T-helper 22 cell (primary cell): ENCODE results near the gene FGD5.

Experiments
- DNase-seq: peaks from one replicate; pipeline ENCODE4 v3.0.0-alpha.2; 2020; ENCODE audit warnings: low read depth

Gene FGD5

DNA sequence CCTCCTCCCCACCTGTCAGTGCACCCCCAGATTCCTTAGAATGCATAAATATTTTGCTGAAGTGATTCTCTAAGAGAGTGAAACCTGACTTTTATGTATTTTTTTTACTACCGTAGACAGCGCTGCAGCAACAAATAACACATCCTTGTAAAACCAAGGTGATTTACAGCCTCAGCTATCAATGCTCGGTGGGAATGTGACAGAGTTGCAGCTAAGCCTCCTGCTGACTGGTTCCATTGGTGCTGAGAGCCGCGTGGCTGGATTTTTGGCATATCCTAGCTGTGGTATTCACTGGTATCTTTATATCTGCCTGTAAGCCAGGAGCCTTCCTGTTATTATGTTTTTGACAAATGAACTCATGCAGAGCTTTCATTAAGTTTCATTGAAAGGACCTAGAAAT, 11.0 kb downstream of the FGD5 start:
- DNase-seq, result no peak

DNA sequence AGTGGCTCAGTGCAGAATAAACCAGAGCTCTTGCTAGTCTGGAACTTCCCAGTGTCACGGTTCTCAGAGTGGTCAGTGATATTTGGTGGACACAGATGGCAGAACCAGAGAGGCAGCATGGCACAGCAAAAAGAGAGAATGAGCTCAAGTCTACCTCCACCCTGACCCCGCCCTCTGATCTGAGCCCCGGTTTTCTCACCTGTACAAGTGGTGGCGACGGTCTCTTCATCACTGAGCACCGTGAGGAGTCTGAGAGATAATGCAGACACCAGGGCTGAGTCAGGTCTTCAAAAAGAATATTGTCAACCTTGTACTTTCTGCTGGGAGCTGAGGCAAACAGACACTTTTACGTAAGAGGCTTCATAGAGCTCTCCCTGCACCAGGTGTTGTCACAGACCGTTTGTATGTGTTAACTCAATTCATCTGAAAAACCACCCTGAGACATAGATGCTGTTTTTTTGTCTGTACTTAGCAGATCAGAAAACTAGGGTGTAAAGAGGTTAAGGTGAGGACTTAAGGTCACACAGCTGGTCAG, 13.2 kb downstream of the FGD5 start:
- DNase-seq, result no peak

DNA sequence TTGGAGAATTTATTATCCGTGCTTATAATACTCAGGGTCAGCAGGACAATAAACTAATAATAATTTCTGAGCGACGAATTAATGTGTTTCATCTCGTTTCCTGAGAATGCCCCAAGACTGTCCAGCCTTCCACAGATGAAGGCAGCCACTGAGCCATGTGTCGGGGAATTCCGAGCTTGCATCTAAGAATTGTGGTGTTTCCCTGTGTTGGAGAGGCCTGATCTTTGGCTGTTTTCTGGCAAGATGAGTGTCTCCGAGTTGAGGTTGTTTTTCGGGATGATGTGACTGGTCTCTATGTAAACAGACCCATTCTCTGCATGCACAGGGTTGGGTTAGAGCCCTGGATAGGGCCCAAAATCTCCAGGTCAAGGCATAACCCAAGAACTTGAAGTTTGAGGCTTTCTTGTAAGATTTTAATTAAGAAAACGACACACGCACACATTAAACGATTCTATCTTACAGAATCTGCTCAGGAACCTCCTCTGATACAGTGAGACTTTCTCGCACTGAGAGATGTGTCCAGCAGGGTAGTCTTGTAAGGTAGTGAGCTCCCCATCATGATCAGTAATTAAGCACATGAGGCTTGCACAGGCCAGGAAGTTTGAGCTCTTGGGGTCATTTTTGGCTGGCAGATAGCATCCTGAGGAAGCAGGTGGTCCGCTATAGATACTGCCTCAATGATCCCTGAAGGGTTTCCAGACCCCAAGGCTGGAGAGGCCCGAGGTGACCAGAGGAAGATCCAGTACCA, 14.4 kb downstream of the FGD5 start:
- DNase-seq, result no peak

DNA sequence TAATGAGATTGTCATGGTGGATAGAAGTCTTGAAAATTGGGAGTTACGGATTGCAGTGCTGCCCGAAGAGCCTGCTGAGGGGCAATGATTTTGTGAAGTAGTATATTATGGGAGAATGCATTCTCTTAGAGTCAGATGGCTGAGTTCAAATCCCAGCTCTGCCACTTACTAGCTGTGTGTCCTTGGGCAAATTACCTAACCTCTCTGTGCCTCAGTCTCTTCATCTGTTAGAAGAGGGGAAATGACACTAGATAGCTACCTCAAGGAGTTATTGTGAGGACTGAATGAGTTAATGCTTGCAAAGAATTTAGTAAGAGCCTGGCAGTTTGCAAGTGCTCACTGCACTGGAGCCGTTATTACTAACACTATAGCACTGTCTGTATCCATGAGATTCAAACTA, 15.4 kb downstream of the FGD5 start:
- no peak for DNase-seq

DNA sequence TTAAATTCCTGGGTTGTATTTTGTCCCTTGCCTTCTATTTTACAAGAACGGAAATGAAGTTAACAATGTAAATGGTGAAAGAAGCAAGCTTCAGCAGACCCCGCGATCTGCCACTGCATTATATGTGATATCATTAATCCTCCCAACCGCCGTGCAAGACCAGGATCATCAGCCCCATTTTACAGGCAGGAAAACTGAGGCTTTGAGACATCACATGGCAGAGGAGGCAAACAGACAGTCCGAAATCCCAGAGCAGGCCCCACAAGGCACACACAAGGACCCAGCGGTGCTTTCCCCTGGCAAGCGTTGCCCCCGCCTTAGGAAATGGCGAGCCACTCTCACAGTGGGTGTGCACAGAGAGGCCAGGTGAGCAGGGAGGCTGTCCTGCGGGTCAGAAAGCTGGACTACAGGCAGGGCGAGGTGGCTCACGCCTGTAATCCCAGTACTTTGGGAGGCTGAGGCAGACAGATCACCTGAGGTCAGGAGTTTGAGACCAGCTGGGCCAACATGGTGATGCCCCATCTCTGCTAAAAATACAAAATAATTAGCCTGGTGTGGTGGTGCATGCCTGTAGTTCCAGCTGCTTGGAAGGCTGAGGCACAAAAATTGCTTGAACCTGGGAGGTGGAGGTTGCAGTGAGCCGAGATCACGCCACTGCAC, 16.2 kb downstream of the FGD5 start:
- no peak for DNase-seq

DNA sequence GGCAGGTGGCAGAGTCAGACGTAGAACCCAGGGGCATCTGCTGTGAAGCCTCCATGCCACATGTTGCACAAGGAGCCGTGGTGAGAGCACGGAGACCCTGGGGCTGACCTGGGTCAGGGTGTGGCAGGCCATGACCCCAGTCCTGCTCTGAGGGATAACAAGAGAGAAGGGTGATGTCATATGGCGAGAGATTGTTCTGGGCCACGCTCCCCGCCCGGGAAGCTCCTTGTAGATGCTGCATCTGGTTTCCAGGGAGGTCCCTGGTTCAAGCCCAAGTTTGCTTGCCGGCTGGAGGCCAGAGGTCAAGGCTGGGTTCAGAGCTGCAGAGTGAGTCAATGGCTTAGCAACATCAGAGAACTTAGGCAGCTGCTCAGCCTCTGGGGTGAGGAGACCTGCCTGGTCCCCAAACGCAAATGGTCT, 17.3 kb downstream of the FGD5 start:
- DNase-seq, result no peak

DNA sequence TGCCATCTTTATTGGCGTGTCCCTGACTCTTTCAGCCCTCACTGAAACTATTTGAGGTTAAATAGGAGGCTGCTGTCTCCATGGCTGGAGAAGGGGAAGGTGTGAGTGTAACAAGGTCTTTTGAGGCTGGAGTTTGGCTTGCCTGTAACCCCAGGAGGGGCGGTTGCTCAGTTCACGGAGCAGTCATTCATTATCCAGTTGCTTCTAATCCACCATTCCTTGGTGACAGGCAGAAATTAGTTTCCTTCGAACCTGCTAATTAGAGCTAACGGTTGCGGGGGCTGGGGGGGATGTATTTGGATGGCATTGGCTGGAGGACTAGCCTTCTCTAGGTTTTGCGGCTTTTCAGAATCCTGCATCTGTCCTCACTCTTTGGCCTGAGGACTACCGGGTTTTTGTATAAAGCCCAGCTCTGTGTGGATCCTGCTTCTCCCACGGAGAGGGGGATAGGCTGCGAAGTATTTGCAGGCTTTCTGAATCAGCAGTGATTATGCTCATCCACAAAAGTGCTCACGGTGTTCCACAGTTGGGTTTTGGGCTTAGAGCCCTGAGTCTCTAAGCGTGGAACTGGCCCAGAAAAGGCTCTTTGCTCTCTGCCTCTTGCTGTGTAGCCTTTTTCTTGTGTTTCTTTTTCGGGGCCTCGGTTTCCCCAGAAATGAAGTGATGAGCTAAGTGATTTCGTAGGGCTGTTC, 18.6 kb downstream of the FGD5 start:
- no peak for DNase-seq

DNA sequence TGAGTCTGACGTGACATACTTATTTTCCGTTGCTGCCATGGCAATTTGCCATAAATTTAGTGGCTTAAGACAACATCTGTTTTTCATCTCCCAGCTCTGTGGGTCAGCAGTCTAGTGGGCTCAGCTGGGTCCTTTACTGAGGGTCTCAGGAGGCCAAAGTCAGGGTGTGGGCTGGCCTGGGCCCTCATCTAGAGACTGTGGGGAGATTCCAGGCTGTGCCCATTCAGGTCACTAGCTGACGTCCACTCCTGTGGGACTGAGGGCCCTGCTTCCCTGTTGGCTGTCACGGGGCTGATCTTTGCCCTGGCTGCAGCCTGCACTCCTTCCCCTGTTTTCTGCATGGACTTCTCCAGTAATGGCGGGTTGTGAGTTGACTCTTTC, 19.1 kb downstream of the FGD5 start:
- no peak for DNase-seq

DNA sequence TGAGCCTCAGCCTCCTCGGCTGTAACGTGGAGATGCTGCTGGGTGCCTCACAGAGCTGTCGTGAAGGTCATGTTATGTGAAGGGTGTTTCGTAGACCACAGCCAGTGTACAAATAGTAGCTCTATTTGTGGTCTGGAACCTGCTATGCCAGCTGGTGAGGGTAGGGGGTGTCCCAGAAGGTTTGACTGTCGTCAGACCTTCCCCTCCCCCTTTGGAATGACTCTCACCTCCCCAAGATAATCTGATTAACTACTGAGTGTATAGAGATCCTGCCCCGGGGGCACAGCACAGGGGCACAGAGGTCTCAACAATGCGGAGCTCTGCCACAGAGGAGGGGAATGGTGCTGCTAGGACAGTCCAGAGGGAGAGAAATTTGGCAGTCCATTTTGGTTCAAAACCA, 20.5 kb downstream of the FGD5 start:
- DNase-seq, result no peak

DNA sequence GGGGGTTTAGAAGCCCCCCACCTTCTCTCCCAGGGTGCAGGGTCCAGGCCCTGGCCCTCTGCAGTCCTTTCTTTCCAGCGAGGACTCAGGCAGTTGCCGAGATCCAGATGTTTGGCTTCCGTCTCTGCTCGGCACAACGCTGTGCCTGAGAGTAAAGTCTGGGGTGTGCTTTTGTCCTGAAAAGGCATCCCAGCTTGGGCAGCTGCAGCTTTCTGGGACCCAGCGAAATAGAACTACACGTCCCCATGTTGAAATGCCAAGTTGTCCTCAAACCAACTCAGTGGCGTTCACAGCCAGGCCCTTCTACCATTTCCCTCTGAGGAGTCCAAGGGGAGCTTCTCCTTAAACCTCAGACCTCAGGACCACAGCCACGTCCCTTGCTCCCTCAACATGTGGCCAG, 23.1 kb downstream of the FGD5 start:
- DNase-seq, result no peak

DNA sequence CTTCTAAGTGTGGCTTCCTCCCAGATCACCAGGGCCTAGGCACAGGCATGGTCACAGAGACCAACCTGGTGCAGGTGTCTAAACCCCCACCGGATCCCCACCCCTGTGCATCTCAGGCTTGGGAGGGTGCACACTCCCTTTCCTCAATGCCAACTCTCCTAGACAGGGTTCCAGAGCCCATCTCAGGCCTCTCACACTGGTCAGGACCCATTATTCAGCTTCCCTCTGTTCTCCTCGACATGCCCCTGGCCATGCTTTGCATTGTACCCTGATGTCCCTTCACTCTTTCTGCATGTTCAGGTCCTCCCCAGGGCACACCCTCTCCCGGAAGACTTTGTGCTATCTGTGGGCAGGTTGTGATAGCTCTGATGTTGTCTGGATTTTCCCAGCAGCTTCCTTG, 23.5 kb downstream of the FGD5 start:
- DNase-seq, result no peak

DNA sequence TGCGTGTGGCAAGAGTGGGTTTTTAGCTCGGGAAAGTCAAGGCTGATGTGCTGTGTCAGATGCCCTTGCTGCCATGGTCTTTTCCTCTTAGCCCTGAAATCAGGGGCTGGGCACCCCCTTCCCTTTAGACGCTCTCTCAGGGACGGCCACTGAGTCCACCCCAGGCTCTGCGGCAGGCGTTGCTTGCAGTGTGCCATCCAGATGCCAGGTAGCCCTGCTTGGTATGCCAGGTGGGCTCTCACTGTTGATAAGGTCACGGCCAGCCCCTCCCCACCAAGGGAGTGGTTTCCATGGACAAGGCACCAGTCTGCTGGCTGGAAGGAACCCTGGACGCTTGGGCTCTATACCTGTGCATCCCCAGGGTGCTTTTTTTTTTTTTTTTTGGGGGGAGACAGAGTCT, 24.6 kb downstream of the FGD5 start:
- no peak for DNase-seq

DNA sequence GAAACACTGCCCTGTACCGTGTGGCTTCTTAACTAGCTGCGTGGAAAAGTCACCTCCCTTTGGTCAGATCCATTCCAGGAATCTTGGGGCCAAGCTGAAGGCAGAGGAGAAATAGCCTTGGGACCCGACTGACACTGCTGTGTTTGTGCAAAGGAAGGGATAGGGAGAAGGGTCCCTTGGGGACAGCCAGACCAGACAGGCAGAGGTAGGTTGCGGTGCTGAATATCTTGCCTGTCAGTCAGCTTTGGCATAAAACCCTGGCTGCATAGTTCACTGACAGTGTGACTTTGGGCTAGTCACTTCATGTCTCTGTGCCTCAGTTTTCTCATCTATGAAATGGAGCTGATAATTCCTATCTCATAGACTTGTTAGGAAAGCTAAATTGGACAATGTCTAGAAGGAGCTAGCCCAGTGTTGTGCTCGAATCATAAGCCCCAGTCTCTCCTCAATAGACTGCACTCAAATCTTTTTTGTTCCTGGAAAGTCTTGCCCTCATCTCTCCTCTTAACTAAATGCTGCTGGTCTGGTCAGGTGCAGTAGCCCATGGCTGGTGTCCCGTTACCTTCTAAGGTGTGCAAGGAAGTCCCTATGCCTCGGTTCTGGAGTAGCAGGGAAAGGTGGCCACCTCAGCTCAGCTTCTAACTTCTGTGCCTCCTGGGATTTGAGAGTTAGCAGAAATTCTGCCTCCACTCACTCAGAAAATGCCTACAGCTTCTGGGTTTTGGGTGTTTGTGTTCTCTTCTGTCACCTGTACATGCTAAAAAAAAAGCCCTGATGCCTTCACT, 25.8 kb downstream of the FGD5 start:
- no peak for DNase-seq

DNA sequence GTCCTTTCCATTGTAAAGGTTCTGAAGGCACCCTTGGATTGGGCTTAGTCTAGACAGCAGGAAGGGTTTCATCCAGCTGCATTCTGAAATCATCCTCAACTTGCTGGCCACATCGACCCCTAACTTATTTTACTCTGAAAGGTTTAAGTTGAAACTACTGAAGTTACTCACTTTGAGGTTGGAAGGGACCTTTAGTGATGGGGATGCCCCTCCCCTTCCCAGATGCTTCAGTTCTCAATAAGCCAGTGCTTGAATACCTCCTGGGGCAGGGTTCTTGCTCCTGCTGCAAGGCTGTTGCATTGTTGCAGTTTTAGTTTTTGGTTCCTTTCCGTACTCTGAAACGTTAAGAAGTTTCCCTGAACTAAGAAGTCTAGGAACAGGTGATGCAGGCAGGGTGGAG, 26.4 kb downstream of the FGD5 start:
- DNase-seq, result no peak

DNA sequence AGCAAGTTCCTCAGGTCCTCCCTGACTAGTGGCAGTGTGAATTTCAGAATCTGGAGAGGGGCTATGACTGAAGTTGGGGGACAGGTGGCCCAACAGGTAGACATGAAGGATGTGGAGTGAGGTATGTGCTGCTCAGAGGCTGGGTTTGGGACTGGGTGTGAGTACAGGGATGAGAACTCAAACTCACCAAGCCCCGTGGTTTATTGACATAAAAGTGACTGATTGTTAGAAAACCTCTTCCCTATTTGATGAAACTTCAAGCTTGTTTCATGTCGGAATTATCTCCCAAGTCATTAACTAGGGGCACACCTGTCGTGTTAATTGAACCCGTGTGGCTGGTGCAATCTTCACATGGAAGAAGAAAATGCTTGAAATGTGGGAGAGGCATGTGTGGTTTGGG, 27.1 kb downstream of the FGD5 start:
- DNase-seq, result no peak

DNA sequence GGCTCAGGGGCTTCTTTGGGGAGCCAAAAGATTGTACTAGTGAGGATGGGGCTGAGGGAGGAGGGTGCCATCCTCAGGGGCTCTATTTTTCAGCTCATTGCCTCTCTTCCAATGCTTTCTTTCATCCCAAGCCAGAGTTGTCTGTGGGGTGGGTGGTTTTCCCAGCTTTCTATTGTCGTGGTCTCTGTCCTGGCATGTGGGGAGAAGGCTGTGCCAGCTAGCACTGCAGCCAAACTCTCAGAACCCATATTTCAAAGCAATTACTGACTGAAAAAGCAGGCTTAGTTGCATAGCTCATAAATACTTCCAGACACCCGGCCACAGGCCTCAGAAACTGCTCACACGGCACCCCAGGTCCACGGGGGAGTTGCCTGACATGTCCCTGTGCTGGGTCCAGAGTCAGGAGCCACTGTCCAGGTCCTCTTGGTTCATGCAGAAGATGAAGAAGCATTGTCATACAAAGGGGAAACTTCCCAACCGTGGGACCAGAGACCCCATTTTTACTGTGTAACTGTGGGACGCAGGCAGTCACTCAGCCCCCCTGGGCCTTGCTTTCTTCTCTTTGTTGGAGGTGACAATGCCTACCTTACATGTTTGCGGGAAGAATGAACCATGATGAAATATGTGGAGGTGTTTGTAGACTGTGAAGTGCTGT, 27.6 kb downstream of the FGD5 start:
- DNase-seq, result no peak

DNA sequence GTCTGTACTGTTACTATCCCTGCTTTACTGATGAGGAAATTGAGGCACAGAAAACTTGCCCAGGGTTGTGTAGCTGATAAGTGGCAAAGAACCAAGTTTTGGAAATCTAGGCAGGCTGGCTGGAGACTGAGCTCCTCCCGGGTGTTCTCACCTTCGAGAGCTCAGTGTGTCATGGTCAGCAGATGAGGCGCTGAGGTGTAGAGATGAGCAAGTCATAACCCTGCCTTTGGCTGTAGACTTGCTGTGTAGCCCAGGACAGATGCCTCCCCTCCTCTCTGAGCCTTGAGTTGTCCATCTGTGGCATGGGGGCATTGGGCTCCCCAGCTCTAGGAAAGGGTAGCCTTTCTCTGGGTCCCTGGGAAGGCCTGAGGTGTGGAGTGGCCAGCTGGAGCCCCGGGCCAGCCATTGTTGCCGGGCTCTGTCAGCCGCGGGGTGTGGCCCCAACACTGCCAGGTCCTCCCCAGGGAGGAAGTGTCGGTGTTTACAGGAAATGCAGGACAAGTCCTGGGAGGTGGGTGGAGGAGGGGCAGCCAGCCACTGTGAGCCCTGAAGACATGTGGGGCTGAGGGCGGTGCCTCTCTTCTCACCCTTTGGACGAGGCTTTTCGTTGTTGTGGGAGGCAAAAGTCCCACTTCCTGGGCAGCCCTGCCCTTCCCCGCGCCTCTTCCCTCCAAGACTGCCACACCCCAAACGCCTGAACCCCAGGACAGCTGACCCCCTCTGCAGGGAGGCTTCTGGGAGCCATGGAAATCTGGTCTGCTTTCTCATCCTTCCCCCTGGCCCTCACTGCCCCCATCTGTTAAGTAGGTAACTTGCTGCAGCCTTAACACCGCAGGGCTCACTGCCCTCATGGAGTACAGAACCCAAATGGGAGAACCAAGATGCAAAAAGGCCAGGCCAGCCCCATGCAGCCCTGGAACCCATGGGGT, 29.1 kb downstream of the FGD5 start:
- DNase-seq, result no peak

DNA sequence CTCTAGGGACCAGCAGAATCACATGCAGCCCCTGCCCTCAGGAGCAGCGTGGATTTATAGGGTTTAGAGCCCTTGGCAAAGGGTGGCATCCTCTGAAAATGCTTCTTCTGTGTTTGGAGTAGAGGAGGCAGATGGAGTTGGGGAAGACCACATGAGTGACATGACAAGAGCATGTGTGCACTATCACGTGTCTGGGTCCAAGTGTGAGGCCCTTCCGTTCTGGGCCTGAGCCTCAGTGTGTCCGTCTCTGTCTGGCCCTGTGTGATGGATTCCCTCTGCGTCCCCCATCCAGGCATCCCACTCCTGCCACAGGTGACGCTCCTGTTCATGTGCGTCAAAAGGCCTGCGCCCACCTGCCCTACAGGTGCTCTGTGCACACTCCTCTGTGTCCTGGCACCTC, 30.1 kb downstream of the FGD5 start:
- DNase-seq, result no peak

DNA sequence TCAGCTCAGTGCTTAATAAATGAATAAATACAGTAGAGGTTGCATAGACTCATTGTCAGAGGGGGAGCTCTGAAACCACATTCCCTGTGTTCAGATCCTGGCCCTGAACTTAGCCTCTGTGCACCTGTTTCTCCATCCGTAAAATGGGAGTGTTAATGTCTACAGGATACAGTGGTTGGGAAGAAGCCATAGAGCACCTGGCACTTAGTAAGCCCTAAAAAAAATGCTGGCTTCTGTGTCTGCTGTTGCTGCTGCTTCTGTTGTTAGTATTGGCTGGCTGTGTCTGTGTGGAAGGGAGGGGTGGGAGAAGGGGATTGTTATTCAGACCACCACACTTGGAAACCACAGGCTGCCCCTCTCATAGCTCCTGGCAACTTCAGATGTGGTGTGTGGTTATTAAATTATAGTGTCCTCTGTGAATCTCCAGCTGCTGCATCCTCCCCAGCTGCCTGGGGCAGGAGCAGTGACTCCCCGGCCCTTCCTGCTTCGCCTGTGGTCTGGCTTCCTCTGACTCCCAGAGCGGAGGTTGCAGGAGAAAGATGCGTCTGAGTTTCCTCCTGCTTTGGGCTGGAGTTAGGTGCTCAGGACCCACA, 31.0 kb downstream of the FGD5 start:
- no peak for DNase-seq

DNA sequence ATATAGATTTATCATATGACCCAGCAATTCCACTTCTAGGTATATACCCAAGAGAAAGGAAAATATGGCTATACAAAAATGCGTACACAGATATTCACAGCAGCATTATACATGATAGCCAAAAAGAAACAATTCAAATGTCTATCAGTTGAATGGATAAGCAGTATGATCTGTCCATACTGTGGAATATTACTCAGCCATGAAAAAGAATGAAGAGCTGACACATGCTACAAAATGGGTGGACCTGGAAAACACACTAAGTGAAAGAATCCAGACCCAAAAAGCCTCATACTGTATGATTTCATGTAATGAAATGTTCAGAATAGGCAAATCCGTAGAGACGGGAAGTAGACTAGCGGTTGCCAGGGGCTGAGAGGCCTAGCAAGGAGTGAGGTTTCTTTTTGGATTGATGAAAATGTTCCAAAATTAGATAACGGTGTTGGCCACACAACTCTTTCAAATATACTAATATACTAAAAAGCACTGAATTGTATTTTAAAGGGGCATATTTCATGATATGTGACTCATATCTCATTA, 33.4 kb downstream of the FGD5 start:
- no peak for DNase-seq
